ENCODE results near the gene DCAF11. TPM values are rescaled to one million over a fixed set of nuclear protein-coding genes. Genes with fewer than 3 reads are reported as not detected.

DCAF11 gene
- total and polyA plus RNA-seq, 7 donors = 34.7 to 73.5 (median 66.4) TPM

DNA sequence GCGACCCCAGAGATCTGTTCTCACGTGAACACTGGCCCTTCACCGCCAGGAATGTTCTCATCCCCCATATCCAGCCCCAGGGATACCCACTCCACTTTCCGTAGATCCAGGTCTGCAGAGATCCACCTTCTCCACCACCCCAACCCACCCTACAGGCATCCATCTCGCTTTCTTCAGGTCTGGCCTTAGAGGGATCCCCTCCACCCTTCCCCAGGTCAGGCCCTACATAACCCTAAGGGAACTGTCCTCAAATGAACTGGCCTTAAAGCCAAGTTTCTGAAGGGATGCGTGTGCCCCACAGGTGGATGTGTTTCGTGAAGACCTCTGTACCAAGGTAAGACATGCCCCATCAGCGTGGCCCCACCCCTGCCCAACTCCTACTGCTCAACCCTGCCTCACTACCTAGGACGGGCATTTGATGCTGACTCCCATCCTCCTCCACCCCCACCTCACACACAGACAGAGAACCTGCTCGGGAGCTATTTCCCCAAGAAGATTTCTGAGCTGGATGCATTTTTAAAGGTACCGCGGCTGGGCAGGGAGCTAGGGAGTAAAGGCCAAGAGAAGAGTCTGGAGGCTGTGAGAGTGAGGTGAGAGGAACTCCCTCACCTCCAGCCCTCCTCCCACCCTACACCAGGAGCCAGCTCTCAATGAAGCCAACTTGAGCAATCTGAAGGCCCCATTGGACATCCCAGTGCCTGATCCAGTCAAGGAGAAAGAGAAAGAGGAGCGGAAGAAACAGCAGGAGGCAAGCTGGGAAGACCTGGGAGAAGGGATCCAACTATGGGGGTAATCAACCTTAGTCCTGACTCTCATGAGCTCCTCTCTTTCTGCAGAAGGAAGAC, 22.3 kb downstream of the DCAF11 start:
- ATAC-seq (no peak), DNase-seq (no peak)
- no peaks in the 10 kb centered on the region for H3K9me3 ChIP-seq
- H3K4me1 ChIP-seq = peaks cover 53% of the 10 kb centered on the region
- peak overlapping the region; percentile 96 for H3K27ac ChIP-seq
- H3K27me3 ChIP-seq (ENCODE audit: insufficient read depth in 3 of 3, low read length in 2 of 3) = no peaks in the 10 kb centered on the region
- peak overlapping the region; percentile 100 for H3K4me3 ChIP-seq
- TF ChIP-seq, protein P1, sequence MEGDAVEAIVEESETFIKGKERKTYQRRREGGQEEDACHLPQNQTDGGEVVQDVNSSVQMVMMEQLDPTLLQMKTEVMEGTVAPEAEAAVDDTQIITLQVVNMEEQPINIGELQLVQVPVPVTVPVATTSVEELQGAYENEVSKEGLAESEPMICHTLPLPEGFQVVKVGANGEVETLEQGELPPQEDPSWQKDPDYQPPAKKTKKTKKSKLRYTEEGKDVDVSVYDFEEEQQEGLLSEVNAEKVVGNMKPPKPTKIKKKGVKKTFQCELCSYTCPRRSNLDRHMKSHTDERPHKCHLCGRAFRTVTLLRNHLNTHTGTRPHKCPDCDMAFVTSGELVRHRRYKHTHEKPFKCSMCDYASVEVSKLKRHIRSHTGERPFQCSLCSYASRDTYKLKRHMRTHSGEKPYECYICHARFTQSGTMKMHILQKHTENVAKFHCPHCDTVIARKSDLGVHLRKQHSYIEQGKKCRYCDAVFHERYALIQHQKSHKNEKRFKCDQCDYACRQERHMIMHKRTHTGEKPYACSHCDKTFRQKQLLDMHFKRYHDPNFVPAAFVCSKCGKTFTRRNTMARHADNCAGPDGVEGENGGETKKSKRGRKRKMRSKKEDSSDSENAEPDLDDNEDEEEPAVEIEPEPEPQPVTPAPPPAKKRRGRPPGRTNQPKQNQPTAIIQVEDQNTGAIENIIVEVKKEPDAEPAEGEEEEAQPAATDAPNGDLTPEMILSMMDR (IDR thresholded peaks at IDR 0.05) = no peak
- WGBS, 3 donors = 30 to 38% (median 33%) methylated on average over 13 of the region's 13 CpGs
- H3K36me3 ChIP-seq (ENCODE audit: insufficient read depth in 1 of 2, low read depth in 1 of 2) = peaks cover 0 to 25% of the 10 kb centered on the region in 2 donors
- intact Hi-C loops (cut with DNase I) = no loop called here

DNA sequence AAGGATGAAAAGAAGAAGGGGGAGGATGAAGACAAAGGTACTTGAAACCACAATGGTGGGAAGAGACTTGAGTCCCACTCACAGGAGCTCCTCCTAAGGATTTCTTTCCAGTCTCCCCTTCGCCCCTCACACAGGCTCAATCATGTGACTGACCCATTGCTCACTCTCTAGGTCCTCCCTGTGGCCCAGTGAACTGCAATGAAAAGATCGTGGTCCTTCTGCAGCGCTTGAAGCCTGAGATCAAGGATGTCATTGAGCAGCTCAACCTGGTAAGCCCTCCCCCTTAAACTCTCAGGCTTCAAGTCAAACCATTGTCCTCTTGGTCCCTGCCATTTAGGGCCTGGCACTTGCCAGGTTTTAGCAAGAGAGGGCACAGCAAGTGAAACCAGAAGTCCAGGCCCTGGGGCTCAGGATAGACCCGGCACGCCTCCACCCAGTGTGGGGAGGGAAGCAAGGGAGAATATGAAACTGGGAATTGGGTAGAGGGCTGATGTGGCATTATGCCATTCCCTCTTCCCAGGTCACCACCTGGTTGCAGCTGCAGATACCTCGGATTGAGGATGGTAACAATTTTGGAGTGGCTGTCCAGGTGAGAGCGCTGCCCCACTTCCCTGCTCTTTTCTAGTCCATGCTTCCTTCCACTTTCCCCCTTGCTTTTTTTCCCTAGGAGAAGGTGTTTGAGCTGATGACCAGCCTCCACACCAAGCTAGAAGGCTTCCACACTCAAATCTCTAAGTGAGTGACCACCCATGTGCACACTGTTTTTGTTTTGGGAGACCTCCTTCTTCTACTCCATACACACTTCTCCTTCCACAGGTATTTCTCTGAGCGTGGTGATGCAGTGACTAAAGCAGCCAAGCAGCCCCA, 23.2 kb downstream of the DCAF11 start:
- ATAC-seq (no peak), DNase-seq (no peak)
- TF ChIP-seq, protein P1 (IDR thresholded peaks at IDR 0.05) = no peak
- no peaks in the 10 kb centered on the region for H3K9me3 ChIP-seq
- H3K36me3 ChIP-seq (ENCODE audit: insufficient read depth in 1 of 2, low read depth in 1 of 2) = peaks cover 0 to 25% of the 10 kb centered on the region in 2 donors
- intact Hi-C loops (cut with DNase I) = no loop called here
- H3K4me3 ChIP-seq = peak overlapping the region; percentile 100
- H3K27ac ChIP-seq = peak overlapping the region; percentile 38
- peaks cover 57% of the 10 kb centered on the region for H3K4me1 ChIP-seq
- WGBS, 3 donors = 74 to 92% (median 86%) methylated on average over 8 of the region's 8 CpGs
- no peaks in the 10 kb centered on the region for H3K27me3 ChIP-seq (ENCODE audit: insufficient read depth in 3 of 3, low read length in 2 of 3)

DNA sequence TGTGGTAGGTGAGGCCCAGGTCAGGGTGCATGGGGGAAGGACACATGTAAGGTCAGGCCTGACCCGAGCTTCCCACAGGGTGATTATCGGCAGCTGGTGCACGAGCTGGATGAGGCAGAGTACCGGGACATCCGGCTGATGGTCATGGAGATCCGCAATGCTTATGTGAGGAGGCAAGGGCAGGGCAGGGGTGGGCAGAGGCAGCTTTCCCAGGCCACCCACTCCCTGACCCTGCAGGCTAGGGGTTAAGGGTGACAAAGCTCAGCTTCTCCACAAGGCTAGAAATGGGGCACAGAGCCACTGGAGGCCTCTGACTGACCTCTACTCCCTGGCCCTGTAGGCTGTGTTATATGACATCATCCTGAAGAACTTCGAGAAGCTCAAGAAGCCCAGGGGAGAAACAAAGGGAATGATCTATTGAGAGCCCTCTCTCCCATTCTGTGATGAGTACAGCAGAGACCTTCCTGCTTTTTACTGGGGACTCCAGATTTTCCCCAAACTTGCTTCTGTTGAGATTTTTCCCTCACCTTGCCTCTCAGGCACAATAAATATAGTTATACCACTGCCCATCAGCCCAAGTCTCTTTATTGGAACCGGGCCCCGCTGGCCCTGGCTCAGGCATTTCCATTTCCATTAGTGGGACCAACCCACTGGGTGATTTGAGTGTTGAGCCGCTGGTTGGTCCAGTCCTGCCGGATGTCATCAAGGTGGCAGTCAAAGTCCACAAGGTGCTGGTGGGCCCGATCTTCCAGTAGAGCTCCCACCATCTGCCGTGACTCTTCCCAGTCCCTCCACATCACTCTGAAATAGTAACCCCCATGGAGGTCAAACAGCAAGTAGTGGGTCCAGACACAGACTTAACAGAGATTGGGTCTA, 24.1 kb downstream of the DCAF11 start:
- Histone ChIP-seq H3K27me3 (ENCODE audit: insufficient read depth in 3 of 3, low read length in 2 of 3) (no peaks in the 10 kb centered on the region), H3K9me3 (no peaks in the 10 kb centered on the region), H3K4me3 (peak overlapping the region; percentile 78), H3K4me1 (peaks cover 57% of the 10 kb centered on the region), H3K27ac (peak overlapping the region; percentile 23), H3K36me3 (ENCODE audit: insufficient read depth in 1 of 2, low read depth in 1 of 2) (peaks cover 0 to 29% of the 10 kb centered on the region in 2 donors)
- DNase-seq = no peak
- intact Hi-C loops (cut with DNase I) = no loop called here
- TF ChIP-seq, protein P1 (IDR thresholded peaks at IDR 0.05) = no peak
- 57 to 69% (median 58%) methylated on average over 12 to 13 of the region's 13 CpGs for WGBS, 3 donors
- ATAC-seq = no peak

DNA sequence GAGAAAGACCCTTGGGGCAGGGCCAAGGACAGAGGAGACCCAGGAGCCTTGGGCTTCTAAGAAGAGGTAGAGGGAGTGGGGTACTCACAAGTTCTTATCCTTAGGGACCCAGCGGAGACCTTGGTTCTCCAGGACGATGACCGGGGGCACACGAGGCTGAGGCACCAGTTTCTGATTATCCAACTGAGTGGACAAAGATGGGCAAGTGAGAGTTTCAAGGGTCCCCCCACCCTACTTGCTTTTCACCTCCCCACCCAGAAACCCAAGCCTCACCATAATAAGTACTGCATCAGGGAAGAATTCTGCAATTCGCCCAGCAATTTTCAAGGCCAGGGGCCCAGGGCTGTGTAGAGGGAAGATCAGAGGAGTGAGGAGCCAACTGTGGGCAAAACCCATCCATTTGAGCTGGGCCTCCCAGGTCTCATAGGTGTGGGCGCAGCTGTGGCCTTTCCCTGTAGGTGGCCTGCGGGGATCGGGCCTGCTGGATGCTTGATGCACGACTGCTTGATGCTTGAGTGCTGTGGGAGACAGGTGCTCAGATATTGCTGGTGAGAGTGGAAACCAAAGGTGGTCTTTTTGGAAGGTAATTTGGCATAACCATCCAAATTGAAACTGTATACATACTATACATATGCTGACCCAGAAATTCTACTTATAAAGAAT, 24.8 kb downstream of the DCAF11 start:
- DNase-seq (no peak), ATAC-seq (no peak)
- peaks cover 62% of the 10 kb centered on the region for H3K4me1 ChIP-seq
- peaks cover 0 to 35% of the 10 kb centered on the region in 2 donors for H3K36me3 ChIP-seq (ENCODE audit: insufficient read depth in 1 of 2, low read depth in 1 of 2)
- H3K4me3 ChIP-seq = peak overlapping the region; percentile 78
- peak overlapping the region; percentile 88 for H3K27ac ChIP-seq
- TF ChIP-seq, protein P1 (IDR thresholded peaks at IDR 0.05) = no peak
- no peaks in the 10 kb centered on the region for H3K27me3 ChIP-seq (ENCODE audit: insufficient read depth in 3 of 3, low read length in 2 of 3)
- 77 to 84% (median 82%) methylated on average over 9 of the region's 9 CpGs for WGBS, 3 donors
- intact Hi-C loops (cut with DNase I) = no loop called here
- H3K9me3 ChIP-seq = no peaks in the 10 kb centered on the region
